PC-9 (cell line): ENCODE measurements around the gene ATAD2B.

Source experiments
- CTCF ChIP-seq: fragments of 200-600 bp; sonication (generic); conservative IDR thresholded peaks from 2 replicates; pipeline ENCODE4 v1.6.1; 2017; ENCODE audit warnings: mixed run types, antibody characterized with exemption, mild to moderate bottlenecking, moderate library complexity
- EZH2 ChIP-seq: fragments of 200-600 bp; sonication (generic); IDR thresholded peaks from 2 replicates; pipeline ENCODE4 v1.8.0; 2017; ENCODE audit warnings: antibody characterized with exemption, low read depth

- no peak for TF ChIP-seq CTCF
- no peak for TF ChIP-seq EZH2
Measured at GRCh38 chr2:23753291-23754010, 173.5 kb downstream of the ATAD2B start.
